ENCODE results near the gene KCNQ1. TPM values are rescaled to one million over a fixed set of nuclear protein-coding genes. Genes with fewer than 3 reads are reported as not detected.

KCNQ1 gene
- total and polyA plus RNA-seq, 2 experiments from 2014 or later, result 0.45 to 0.87 TPM

DNA sequence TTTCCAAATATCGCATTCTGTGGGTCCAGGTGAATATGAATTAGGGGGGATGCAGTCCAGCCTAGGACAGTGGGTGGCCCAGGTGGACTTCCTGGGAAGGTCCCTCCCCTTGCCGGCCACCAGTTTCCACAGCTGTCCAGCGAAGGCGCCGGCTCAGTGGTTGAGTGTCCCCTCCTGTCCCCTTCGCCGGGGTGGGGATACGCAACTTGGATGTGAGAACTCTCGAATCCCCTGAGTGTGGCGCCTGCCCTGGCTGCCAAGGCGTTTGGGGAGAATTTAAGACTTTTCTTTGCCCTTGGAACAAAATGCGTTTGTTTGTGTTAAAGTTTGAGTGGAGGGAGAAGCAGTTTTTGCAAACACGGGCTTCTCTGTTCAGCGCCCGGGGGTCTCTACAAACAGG lies 131.3 kb downstream of the KCNQ1 start:
- DNase-seq (ENCODE audit: low spot score) (no peak), ATAC-seq (no peak)
- Mint-ChIP-seq H3K27me3 (ENCODE audit: insufficient read depth, low read depth, poor library complexity) (peaks cover 41% of the 10 kb centered on the region), H3K9me3 (no peaks in the 10 kb centered on the region), H3K4me1 (peaks cover 4% of the 10 kb centered on the region; the same call in 2 of the 3 replicates), H3K36me3 (ENCODE audit: low read depth) (no peaks in the 10 kb centered on the region), H3K4me3 (no peak overlapping the region), H3K27ac (no peak overlapping the region)
- H3K4me2 ChIP-seq, result no peak overlapping the region
- H3K4me3 ChIP-seq, result no peak overlapping the region
- no peaks in the 10 kb centered on the region for H3K36me3 ChIP-seq (ENCODE audit: insufficient read depth)
- no peaks in the 10 kb centered on the region for H3K9me2 ChIP-seq (ENCODE audit: insufficient read depth)
- no peaks in the 10 kb centered on the region for H3K4me1 ChIP-seq (ENCODE audit: insufficient read depth)
- H3K79me2 ChIP-seq (replicated peaks; ENCODE audit: insufficient read depth), result no peaks in the 10 kb centered on the region
- TF ChIP-seq STAT1 (IDR thresholded peaks at IDR 0.05; ENCODE audit: unreplicated experiment), result no peak
- TF ChIP-seq CTCF (conservative IDR thresholded peaks at IDR 0.05; ENCODE audit: low read depth in 2 of 2), result no peak
- no peak for TF ChIP-seq EZH2 (IDR thresholded peaks at IDR 0.05; ENCODE audit: low read depth, unreplicated experiment)
- no peak overlapping the region for H2AFZ ChIP-seq
- no peaks in the 10 kb centered on the region for H3F3A ChIP-seq (replicated peaks; ENCODE audit: low read depth)
- H3K27me3 ChIP-seq (ENCODE audit: insufficient read depth), result peaks cover 3% of the 10 kb centered on the region
- no peak overlapping the region for H3K27ac ChIP-seq (ENCODE audit: low read depth)
- no peaks in the 10 kb centered on the region for H4K20me1 ChIP-seq (replicated peaks; ENCODE audit: insufficient read depth)

- Histone ChIP-seq H3K27me3 (ENCODE audit: insufficient read depth) (peaks cover 3% of the 10 kb centered on the region), H3K27ac (ENCODE audit: low read depth) (no peak overlapping the region), H3F3A (replicated peaks; ENCODE audit: low read depth) (no peaks in the 10 kb centered on the region), H3K9me2 (ENCODE audit: insufficient read depth) (no peaks in the 10 kb centered on the region), H4K20me1 (replicated peaks; ENCODE audit: insufficient read depth) (no peaks in the 10 kb centered on the region), H3K79me2 (replicated peaks; ENCODE audit: insufficient read depth) (no peaks in the 10 kb centered on the region), H2AFZ (no peak overlapping the region), H3K4me3 (no peak overlapping the region), H3K4me2 (no peak overlapping the region), H3K36me3 (ENCODE audit: insufficient read depth) (no peaks in the 10 kb centered on the region), H3K4me1 (ENCODE audit: insufficient read depth) (no peaks in the 10 kb centered on the region)
- Mint-ChIP-seq H3K4me1 (peaks cover 4% of the 10 kb centered on the region; the same call in 2 of the 3 replicates), H3K27ac (no peak overlapping the region), H3K4me3 (no peak overlapping the region), H3K9me3 (no peaks in the 10 kb centered on the region), H3K36me3 (ENCODE audit: low read depth) (no peaks in the 10 kb centered on the region), H3K27me3 (ENCODE audit: insufficient read depth, low read depth, poor library complexity) (peaks cover 41% of the 10 kb centered on the region)
- DNase-seq (ENCODE audit: low spot score) (no peak), ATAC-seq (no peak)
- TF ChIP-seq EZH2phosphoT487 (IDR thresholded peaks at IDR 0.05; ENCODE audit: unreplicated experiment) (no peak), POLR2AphosphoS5 (IDR thresholded peaks at IDR 0.05; ENCODE audit: low read depth) (no peak), CTCF (conservative IDR thresholded peaks at IDR 0.05; ENCODE audit: low read depth in 2 of 2) (no peak), JUNB (IDR thresholded peaks at IDR 0.05; ENCODE audit: unreplicated experiment) (no peak), NANOG (IDR thresholded peaks at IDR 0.05; ENCODE audit: borderline replicate concordance) (no peak), ZNF331 (CRISPR knock-in tag; IDR thresholded peaks at IDR 0.05; ENCODE audit: low read depth) (no peak), ZNF114 (CRISPR knock-in tag; IDR thresholded peaks at IDR 0.05) (no peak), CREB1 (CRISPR knock-in tag; IDR thresholded peaks at IDR 0.05; ENCODE audit: low read depth) (no peak), EZH2 (IDR thresholded peaks at IDR 0.05; ENCODE audit: low read depth, unreplicated experiment) (no peak)
- TF ChIP-seq, protein P1, sequence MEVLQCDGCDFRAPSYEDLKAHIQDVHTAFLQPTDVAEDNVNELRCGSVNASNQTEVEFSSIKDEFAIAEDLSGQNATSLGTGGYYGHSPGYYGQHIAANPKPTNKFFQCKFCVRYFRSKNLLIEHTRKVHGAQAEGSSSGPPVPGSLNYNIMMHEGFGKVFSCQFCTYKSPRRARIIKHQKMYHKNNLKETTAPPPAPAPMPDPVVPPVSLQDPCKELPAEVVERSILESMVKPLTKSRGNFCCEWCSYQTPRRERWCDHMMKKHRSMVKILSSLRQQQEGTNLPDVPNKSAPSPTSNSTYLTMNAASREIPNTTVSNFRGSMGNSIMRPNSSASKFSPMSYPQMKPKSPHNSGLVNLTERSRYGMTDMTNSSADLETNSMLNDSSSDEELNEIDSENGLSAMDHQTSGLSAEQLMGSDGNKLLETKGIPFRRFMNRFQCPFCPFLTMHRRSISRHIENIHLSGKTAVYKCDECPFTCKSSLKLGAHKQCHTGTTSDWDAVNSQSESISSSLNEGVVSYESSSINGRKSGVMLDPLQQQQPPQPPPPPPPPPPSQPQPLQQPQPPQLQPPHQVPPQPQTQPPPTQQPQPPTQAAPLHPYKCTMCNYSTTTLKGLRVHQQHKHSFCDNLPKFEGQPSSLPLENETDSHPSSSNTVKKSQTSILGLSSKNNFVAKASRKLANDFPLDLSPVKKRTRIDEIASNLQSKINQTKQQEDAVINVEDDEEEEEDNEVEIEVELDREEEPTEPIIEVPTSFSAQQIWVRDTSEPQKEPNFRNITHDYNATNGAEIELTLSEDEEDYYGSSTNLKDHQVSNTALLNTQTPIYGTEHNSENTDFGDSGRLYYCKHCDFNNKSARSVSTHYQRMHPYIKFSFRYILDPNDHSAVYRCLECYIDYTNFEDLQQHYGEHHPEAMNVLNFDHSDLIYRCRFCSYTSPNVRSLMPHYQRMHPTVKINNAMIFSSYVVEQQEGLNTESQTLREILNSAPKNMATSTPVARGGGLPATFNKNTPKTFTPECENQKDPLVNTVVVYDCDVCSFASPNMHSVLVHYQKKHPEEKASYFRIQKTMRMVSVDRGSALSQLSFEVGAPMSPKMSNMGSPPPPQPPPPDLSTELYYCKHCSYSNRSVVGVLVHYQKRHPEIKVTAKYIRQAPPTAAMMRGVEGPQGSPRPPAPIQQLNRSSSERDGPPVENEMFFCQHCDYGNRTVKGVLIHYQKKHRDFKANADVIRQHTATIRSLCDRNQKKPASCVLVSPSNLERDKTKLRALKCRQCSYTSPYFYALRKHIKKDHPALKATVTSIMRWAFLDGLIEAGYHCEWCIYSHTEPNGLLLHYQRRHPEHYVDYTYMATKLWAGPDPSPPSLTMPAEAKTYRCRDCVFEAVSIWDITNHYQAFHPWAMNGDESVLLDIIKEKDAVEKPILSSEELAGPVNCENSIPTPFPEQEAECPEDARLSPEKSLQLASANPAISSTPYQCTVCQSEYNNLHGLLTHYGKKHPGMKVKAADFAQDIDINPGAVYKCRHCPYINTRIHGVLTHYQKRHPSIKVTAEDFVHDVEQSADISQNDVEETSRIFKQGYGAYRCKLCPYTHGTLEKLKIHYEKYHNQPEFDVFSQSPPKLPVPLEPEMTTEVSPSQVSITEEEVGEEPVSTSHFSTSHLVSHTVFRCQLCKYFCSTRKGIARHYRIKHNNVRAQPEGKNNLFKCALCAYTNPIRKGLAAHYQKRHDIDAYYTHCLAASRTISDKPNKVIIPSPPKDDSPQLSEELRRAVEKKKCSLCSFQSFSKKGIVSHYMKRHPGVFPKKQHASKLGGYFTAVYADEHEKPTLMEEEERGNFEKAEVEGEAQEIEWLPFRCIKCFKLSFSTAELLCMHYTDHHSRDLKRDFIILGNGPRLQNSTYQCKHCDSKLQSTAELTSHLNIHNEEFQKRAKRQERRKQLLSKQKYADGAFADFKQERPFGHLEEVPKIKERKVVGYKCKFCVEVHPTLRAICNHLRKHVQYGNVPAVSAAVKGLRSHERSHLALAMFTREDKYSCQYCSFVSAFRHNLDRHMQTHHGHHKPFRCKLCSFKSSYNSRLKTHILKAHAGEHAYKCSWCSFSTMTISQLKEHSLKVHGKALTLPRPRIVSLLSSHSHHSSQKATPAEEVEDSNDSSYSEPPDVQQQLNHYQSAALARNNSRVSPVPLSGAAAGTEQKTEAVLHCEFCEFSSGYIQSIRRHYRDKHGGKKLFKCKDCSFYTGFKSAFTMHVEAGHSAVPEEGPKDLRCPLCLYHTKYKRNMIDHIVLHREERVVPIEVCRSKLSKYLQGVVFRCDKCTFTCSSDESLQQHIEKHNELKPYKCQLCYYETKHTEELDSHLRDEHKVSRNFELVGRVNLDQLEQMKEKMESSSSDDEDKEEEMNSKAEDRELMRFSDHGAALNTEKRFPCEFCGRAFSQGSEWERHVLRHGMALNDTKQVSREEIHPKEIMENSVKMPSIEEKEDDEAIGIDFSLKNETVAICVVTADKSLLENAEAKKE (CRISPR knock-in tag; IDR thresholded peaks at IDR 0.05), result no peak
Measured at GRCh38 chr11:2576549-2576948, 131.7 kb downstream of the KCNQ1 start.

Measured in GM23338 (cell line).